ENCODE results near the gene DCDC1.

Gene DCDC1

GRCh38 chr11:31237819-31238760 is 131.4 kb downstream of the DCDC1 start:
- in situ Hi-C loops (cut with HindIII; ENCODE audit: low sequenced_read_pairs) = no loop called here

- in situ Hi-C loops (cut with HindIII; ENCODE audit: low sequenced_read_pairs) = no loop called here
Observed at GRCh38 chr11:31236143-31236542, 133.4 kb downstream of the DCDC1 start.

- in situ Hi-C loops (cut with HindIII; ENCODE audit: low sequenced_read_pairs) = no loop called here
Observed at GRCh38 chr11:31233425-31233824, 136.1 kb downstream of the DCDC1 start.

- in situ Hi-C loops (cut with HindIII; ENCODE audit: low sequenced_read_pairs) = no loop called here
Observed at GRCh38 chr11:31231601-31232000, 137.9 kb downstream of the DCDC1 start.

GRCh38 chr11:31218847-31219246 is 150.7 kb downstream of the DCDC1 start:
- in situ Hi-C loops (cut with HindIII; ENCODE audit: low sequenced_read_pairs) = no loop called here

GRCh38 chr11:31214372-31214771 is 155.2 kb downstream of the DCDC1 start:
- in situ Hi-C loops (cut with HindIII; ENCODE audit: low sequenced_read_pairs) = no loop called here

- in situ Hi-C loops (cut with HindIII; ENCODE audit: low sequenced_read_pairs) = no loop called here
Observed at GRCh38 chr11:31199378-31199777, 170.2 kb downstream of the DCDC1 start.

- in situ Hi-C loops (cut with HindIII; ENCODE audit: low sequenced_read_pairs) = no loop called here
Observed at GRCh38 chr11:31173926-31174680, 195.4 kb downstream of the DCDC1 start.

- in situ Hi-C loops (cut with HindIII; ENCODE audit: low sequenced_read_pairs) = no loop called here
Observed at GRCh38 chr11:31160504-31161422, 208.8 kb downstream of the DCDC1 start.

- in situ Hi-C loops (cut with HindIII; ENCODE audit: low sequenced_read_pairs) = no loop called here
Observed at GRCh38 chr11:31150841-31151240, 218.7 kb downstream of the DCDC1 start.

GRCh38 chr11:31150011-31150410 is 219.5 kb downstream of the DCDC1 start:
- in situ Hi-C loops (cut with HindIII; ENCODE audit: low sequenced_read_pairs) = no loop called here

GRCh38 chr11:31141789-31142188 is 227.8 kb downstream of the DCDC1 start:
- in situ Hi-C loops (cut with HindIII; ENCODE audit: low sequenced_read_pairs) = no loop called here

GRCh38 chr11:31139479-31139878 is 230.1 kb downstream of the DCDC1 start:
- in situ Hi-C loops (cut with HindIII; ENCODE audit: low sequenced_read_pairs) = no loop called here

GRCh38 chr11:31132531-31133421 is 236.8 kb downstream of the DCDC1 start:
- in situ Hi-C loops (cut with HindIII; ENCODE audit: low sequenced_read_pairs) = no loop called here

- in situ Hi-C loops (cut with HindIII; ENCODE audit: low sequenced_read_pairs) = no loop called here
Observed at GRCh38 chr11:31131760-31132159, 237.8 kb downstream of the DCDC1 start.

GRCh38 chr11:31127290-31127689 is 242.2 kb downstream of the DCDC1 start:
- in situ Hi-C loops (cut with HindIII; ENCODE audit: low sequenced_read_pairs) = no loop called here

GRCh38 chr11:31120428-31120827 is 249.1 kb downstream of the DCDC1 start:
- in situ Hi-C loops (cut with HindIII; ENCODE audit: low sequenced_read_pairs) = no loop called here

GRCh38 chr11:31118566-31118965 is 251.0 kb downstream of the DCDC1 start:
- in situ Hi-C loops (cut with HindIII; ENCODE audit: low sequenced_read_pairs) = no loop called here

GRCh38 chr11:31117038-31117437 is 252.5 kb downstream of the DCDC1 start:
- in situ Hi-C loops (cut with HindIII; ENCODE audit: low sequenced_read_pairs) = no loop called here

GRCh38 chr11:31114442-31114841 is 255.1 kb downstream of the DCDC1 start:
- in situ Hi-C loops (cut with HindIII; ENCODE audit: low sequenced_read_pairs) = no loop called here

Data from endothelial cell of hepatic sinusoid (primary cell).